Measurements from ENCODE around the gene ARG2. TPM values are rescaled to one million over a fixed set of nuclear protein-coding genes. Genes with fewer than 3 reads are reported as not detected.
"Not testable (repeated sequence)": the region's sequence is repeated elsewhere in the genome, so short reads cannot be mapped to it uniquely, and the experiment has no call there.

Gene ARG2
- total RNA-seq, 1 experiment from 2014 or later: 4.9 TPM

- no peaks in the 10 kb centered on the region for H3K9me3 ChIP-seq (replicated peaks)
- no peak overlapping the region for H3K4me3 ChIP-seq
- no peaks in the 10 kb centered on the region for H3K36me3 ChIP-seq
- no peaks in the 10 kb centered on the region for H3K4me1 ChIP-seq (replicated peaks)
- no peak for DNase-seq (ENCODE audit: low read depth in 1 of 2, low spot score in 2 of 2)
- no peaks in the 10 kb centered on the region for H3K27me3 ChIP-seq (replicated peaks)
- no peak overlapping the region for H3K27ac ChIP-seq
Measured at GRCh38 chr14:67579040-67579439, 40.7 kb upstream of the ARG2 start.

GRCh38 chr14:67579636-67580035 is 40.1 kb upstream of the ARG2 start:
- Histone ChIP-seq H3K27ac (no peak overlapping the region), H3K4me1 (replicated peaks) (no peaks in the 10 kb centered on the region), H3K9me3 (replicated peaks) (no peaks in the 10 kb centered on the region), H3K27me3 (replicated peaks) (no peaks in the 10 kb centered on the region), H3K36me3 (no peaks in the 10 kb centered on the region; the same call in 1 of the 2 replicates), H3K4me3 (no peak overlapping the region)
- no peak for DNase-seq (ENCODE audit: low read depth in 1 of 2, low spot score in 2 of 2)

GRCh38 chr14:67580336-67581171 is 39.2 kb upstream of the ARG2 start:
- DNase-seq (ENCODE audit: low read depth in 1 of 2, low spot score in 2 of 2): no peak
- Histone ChIP-seq H3K4me1 (replicated peaks) (no peaks in the 10 kb centered on the region), H3K9me3 (replicated peaks) (no peaks in the 10 kb centered on the region), H3K27ac (no peak overlapping the region), H3K27me3 (replicated peaks) (no peaks in the 10 kb centered on the region), H3K36me3 (no peaks in the 10 kb centered on the region; the same call in 1 of the 2 replicates), H3K4me3 (no peak overlapping the region)

- H3K4me3 ChIP-seq: no peak overlapping the region
- no peaks in the 10 kb centered on the region for H3K4me1 ChIP-seq (replicated peaks)
- no peak overlapping the region for H3K27ac ChIP-seq
- DNase-seq (ENCODE audit: low read depth in 1 of 2, low spot score in 2 of 2): no peak
- no peaks in the 10 kb centered on the region for H3K9me3 ChIP-seq (replicated peaks)
- no peaks in the 10 kb centered on the region; the same call in 1 of the 2 replicates for H3K36me3 ChIP-seq
- H3K27me3 ChIP-seq (replicated peaks): no peaks in the 10 kb centered on the region
Measured at GRCh38 chr14:67581643-67582042, 38.1 kb upstream of the ARG2 start.

- H3K4me3 ChIP-seq: no peak overlapping the region
- H3K27me3 ChIP-seq (replicated peaks): no peaks in the 10 kb centered on the region
- no peak for DNase-seq (ENCODE audit: low read depth in 1 of 2, low spot score in 2 of 2)
- no peaks in the 10 kb centered on the region; the same call in 1 of the 2 replicates for H3K36me3 ChIP-seq
- no peak overlapping the region for H3K27ac ChIP-seq
- no peaks in the 10 kb centered on the region for H3K9me3 ChIP-seq (replicated peaks)
- no peaks in the 10 kb centered on the region for H3K4me1 ChIP-seq (replicated peaks)
Measured at GRCh38 chr14:67582061-67582460, 37.7 kb upstream of the ARG2 start.

- Histone ChIP-seq H3K4me1 (replicated peaks) (no peaks in the 10 kb centered on the region), H3K4me3 (no peak overlapping the region), H3K27me3 (replicated peaks) (no peaks in the 10 kb centered on the region), H3K9me3 (replicated peaks) (no peaks in the 10 kb centered on the region), H3K36me3 (no peaks in the 10 kb centered on the region; the same call in none of the 2 replicates), H3K27ac (no peak overlapping the region)
- peak in 1 of 2 experiments; percentile 28 for DNase-seq (ENCODE audit: low read depth in 1 of 2, low spot score in 2 of 2)
Measured at GRCh38 chr14:67583711-67584644, 35.7 kb upstream of the ARG2 start.

GRCh38 chr14:67584978-67585377 is 34.7 kb upstream of the ARG2 start:
- Histone ChIP-seq H3K4me1 (replicated peaks) (no peaks in the 10 kb centered on the region), H3K27ac (no peak overlapping the region), H3K27me3 (replicated peaks) (no peaks in the 10 kb centered on the region), H3K36me3 (no peaks in the 10 kb centered on the region; the same call in none of the 2 replicates), H3K9me3 (replicated peaks) (no peaks in the 10 kb centered on the region), H3K4me3 (no peak overlapping the region)
- DNase-seq (ENCODE audit: low read depth in 1 of 2, low spot score in 2 of 2): no peak

GRCh38 chr14:67586369-67586768 is 33.4 kb upstream of the ARG2 start:
- Histone ChIP-seq H3K4me3 (no peak overlapping the region), H3K36me3 (no peaks in the 10 kb centered on the region; the same call in none of the 2 replicates), H3K27me3 (replicated peaks) (no peaks in the 10 kb centered on the region), H3K27ac (no peak overlapping the region), H3K9me3 (replicated peaks) (no peaks in the 10 kb centered on the region), H3K4me1 (replicated peaks) (no peaks in the 10 kb centered on the region)
- no peak for DNase-seq (ENCODE audit: low read depth in 1 of 2, low spot score in 2 of 2)

GRCh38 chr14:67589204-67589770 is 30.4 kb upstream of the ARG2 start:
- H3K4me1 ChIP-seq (replicated peaks): no peaks in the 10 kb centered on the region

GRCh38 chr14:67593650-67594049 is 26.1 kb upstream of the ARG2 start:
- not testable (repeated sequence) for H3K36me3 ChIP-seq; H3K27ac ChIP-seq; H3K9me3 ChIP-seq (replicated peaks); H3K4me3 ChIP-seq; H3K27me3 ChIP-seq (replicated peaks); H3K4me1 ChIP-seq (replicated peaks); DNase-seq (ENCODE audit: low read depth in 1 of 2, low spot score in 2 of 2)

More at GRCh38 chr14:67589204-67589770, 30.4 kb upstream of the ARG2 start:
- DNase-seq (ENCODE audit: low read depth in 1 of 2, low spot score in 2 of 2): no peak
- Histone ChIP-seq H3K36me3 (peaks cover 3% of the 10 kb centered on the region), H3K27ac (no peak overlapping the region), H3K27me3 (replicated peaks) (no peaks in the 10 kb centered on the region), H3K9me3 (replicated peaks) (no peaks in the 10 kb centered on the region), H3K4me3 (no peak overlapping the region)

- DNase-seq (ENCODE audit: low read depth in 1 of 2, low spot score in 2 of 2): no peak
- Histone ChIP-seq H3K4me1 (replicated peaks) (peaks cover 2% of the 10 kb centered on the region; the same call in 1 of the 2 replicates), H3K9me3 (replicated peaks) (no peaks in the 10 kb centered on the region), H3K27me3 (replicated peaks) (no peaks in the 10 kb centered on the region), H3K27ac (no peak overlapping the region), H3K4me3 (no peak overlapping the region), H3K36me3 (peaks cover 3% of the 10 kb centered on the region; the same call in 1 of the 2 replicates)
Measured at GRCh38 chr14:67595392-67595791, 24.3 kb upstream of the ARG2 start.

- Histone ChIP-seq H3K9me3 (replicated peaks) (no peaks in the 10 kb centered on the region), H3K27me3 (replicated peaks) (no peaks in the 10 kb centered on the region), H3K4me3 (peak within 1 kb of the TSS; percentile 63), H3K27ac (peak within 1 kb of the TSS; percentile 25; the same call in 1 of the 2 replicates), H3K4me1 (replicated peaks) (peaks cover 5% of the 10 kb centered on the region; the same call in 1 of the 2 replicates), H3K36me3 (no peaks in the 10 kb centered on the region)
- peak; percentile 83 to 87 for DNase-seq (ENCODE audit: low read depth in 1 of 2, low spot score in 2 of 2)
Measured at GRCh38 chr14:67599698-67600561, 19.8 kb upstream of the ARG2 start, which contains the start of gene PIGH. TSS of gene PIGH (minus strand) at chr14:67600268. CDS start at chr14:67600203, 65 bp downstream.
